ENCODE results near the gene DNHD1.

DNA sequence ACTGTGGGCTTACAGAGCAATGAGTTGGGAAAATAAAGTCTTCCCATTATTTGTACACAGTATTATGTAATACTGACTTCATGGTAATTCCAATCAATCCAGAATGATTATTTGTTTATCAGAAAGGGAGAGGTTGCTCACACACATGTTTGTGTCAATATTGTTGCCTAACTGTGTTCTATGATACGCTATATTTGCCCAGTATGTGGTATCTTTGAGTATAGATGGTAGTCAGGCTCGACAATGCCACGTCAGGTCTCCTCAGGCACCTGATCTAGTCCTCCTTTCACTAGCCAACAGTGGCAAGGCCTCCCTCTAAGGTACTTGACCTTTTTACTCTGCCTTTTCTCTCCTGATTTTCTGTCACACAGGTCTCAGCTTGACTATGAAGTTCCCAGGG lies 5.3 kb downstream of the DNHD1 start:
- TF ChIP-seq POLR2A (IDR thresholded peaks at IDR 0.05) (no peak), CTCF (IDR thresholded peaks at IDR 0.05) (no peak)
